ENCODE measurements around the gene TMEM181.

- TF ChIP-seq CTCF (IDR thresholded peaks at IDR 0.05; ENCODE audit: low read depth, low read length) (no peak), EZH2phosphoT487 (IDR thresholded peaks at IDR 0.05; ENCODE audit: low read depth) (no peak)
These were observed 94.6 kb downstream of the TMEM181 start for GRCh38 chr6:158654498-158654897.

All from OCI-LY3 (cell line).